ENCODE data around the gene PLD3. TPM values are rescaled to one million over a fixed set of nuclear protein-coding genes. Genes with fewer than 3 reads are reported as not detected.

Gene PLD3
- total and polyA plus RNA-seq, 2 donors from 2014 or later: 175 to 207 TPM

GRCh38 chr19:40335101-40335500 lies 13.4 kb upstream of the PLD3 start:
- intact Hi-C loops (cut with DNase I): no loop called here

GRCh38 chr19:40335855-40336600 lies 12.5 kb upstream of the PLD3 start:
- Histone ChIP-seq H3K27ac (ENCODE audit: low read depth in 2 of 2, low read length in 2 of 2) (no peak overlapping the region), H3K27me3 (ENCODE audit: control insufficient read depth, insufficient read depth, low read length) (no peaks in the 10 kb centered on the region), H3K4me1 (ENCODE audit: control insufficient read depth in 2 of 3, insufficient read depth in 2 of 3, low read depth in 1 of 3, low read length in 3 of 3) (no peaks in the 10 kb centered on the region), H3K4me3 (ENCODE audit: low read length in 3 of 3) (no peak overlapping the region), H3K9me3 (ENCODE audit: control insufficient read depth in 2 of 3, insufficient read depth in 1 of 3, low read length in 3 of 3) (no peaks in the 10 kb centered on the region), H3K9ac (ENCODE audit: low read length in 3 of 3) (no peak overlapping the region), H3K36me3 (ENCODE audit: control insufficient read depth in 2 of 3, insufficient read depth in 3 of 3, low read length in 3 of 3) (peaks cover 2 to 12% (median 8%) of the 10 kb centered on the region in 3 donors)
- peak in 1 of 5 donors; percentile 19 for DNase-seq
- intact Hi-C loops (cut with DNase I): no loop called here
- TF ChIP-seq CTCF (IDR thresholded peaks at IDR 0.05; ENCODE audit: borderline replicate concordance, extremely low read depth, insufficient read depth): no peak
- no peak for FAIRE-seq

More at GRCh38 chr19:40335101-40335500, 13.4 kb upstream of the PLD3 start:
- no peak for TF ChIP-seq CTCF (IDR thresholded peaks at IDR 0.05; ENCODE audit: borderline replicate concordance, extremely low read depth, insufficient read depth)
- no peaks in the 10 kb centered on the region for H3K4me1 ChIP-seq (ENCODE audit: control insufficient read depth in 2 of 3, insufficient read depth in 2 of 3, low read depth in 1 of 3, low read length in 3 of 3)
- peaks cover 4 to 18% (median 11%) of the 10 kb centered on the region in 3 donors for H3K36me3 ChIP-seq (ENCODE audit: control insufficient read depth in 2 of 3, insufficient read depth in 3 of 3, low read length in 3 of 3)
- no peaks in the 10 kb centered on the region for H3K27me3 ChIP-seq (ENCODE audit: control insufficient read depth, insufficient read depth, low read length)
- no peak for FAIRE-seq
- no peak overlapping the region for H3K4me3 ChIP-seq (ENCODE audit: low read length in 3 of 3)
- peak in 1 of 5 donors; percentile 6 for DNase-seq
- H3K9me3 ChIP-seq (ENCODE audit: control insufficient read depth in 2 of 3, insufficient read depth in 1 of 3, low read length in 3 of 3): no peaks in the 10 kb centered on the region
- no peak overlapping the region for H3K9ac ChIP-seq (ENCODE audit: low read length in 3 of 3)
- no peak overlapping the region for H3K27ac ChIP-seq (ENCODE audit: low read depth in 2 of 2, low read length in 2 of 2)

GRCh38 chr19:40336601-40336900 lies 11.9 kb upstream of the PLD3 start:
- DNase-seq (peak in 1 of 5 donors; percentile 4), FAIRE-seq (no peak)
- Histone ChIP-seq H3K9me3 (ENCODE audit: control insufficient read depth in 2 of 3, insufficient read depth in 1 of 3, low read length in 3 of 3) (no peaks in the 10 kb centered on the region), H3K27me3 (ENCODE audit: control insufficient read depth, insufficient read depth, low read length) (no peaks in the 10 kb centered on the region), H3K36me3 (ENCODE audit: control insufficient read depth in 2 of 3, insufficient read depth in 3 of 3, low read length in 3 of 3) (peaks cover 2 to 8% (median 6%) of the 10 kb centered on the region in 3 donors), H3K9ac (ENCODE audit: low read length in 3 of 3) (no peak overlapping the region), H3K4me1 (ENCODE audit: control insufficient read depth in 2 of 3, insufficient read depth in 2 of 3, low read depth in 1 of 3, low read length in 3 of 3) (no peaks in the 10 kb centered on the region), H3K27ac (ENCODE audit: low read depth in 2 of 2, low read length in 2 of 2) (no peak overlapping the region), H3K4me3 (ENCODE audit: low read length in 3 of 3) (no peak overlapping the region)
- TF ChIP-seq CTCF (IDR thresholded peaks at IDR 0.05; ENCODE audit: borderline replicate concordance, extremely low read depth, insufficient read depth): no peak
- intact Hi-C loops (cut with DNase I): no loop called here
